Calu3 (cell line): ENCODE measurements around the gene C16orf89. TPM values are rescaled to one million over a fixed set of nuclear protein-coding genes. Genes with fewer than 3 reads are reported as not detected.
"Not testable (repeated sequence)": the region's sequence is repeated elsewhere in the genome, so short reads cannot be mapped to it uniquely, and the experiment has no call there.

ENCODE experiments used
- BruUV-seq: library from RNA; stranded (reverse); fragments of 400-500 nt; replicated peaks from 2 replicates; lab custom pipeline; 2021; lab: Mats Ljungman, UMichigan
- CTCF ChIA-PET: fragments of 300-600 bp; sonication (Branson Sonifier 250); formaldehyde crosslinking; loops from one replicate; lab custom pipeline; 2022; ENCODE audit warnings: antibody characterized with exemption; lab: Charles Lee
- DNase-seq: peaks from one replicate; pipeline ENCODE4 v3.0.0; 2022
- H3K27ac Mint-ChIP-seq: one replicate; pipeline ENCODE4 v1.8.0; 2022; ENCODE audit warnings: mixed read lengths; ENCODE audit not compliant: unreplicated experiment
- H3K27me3 Mint-ChIP-seq: one replicate; pipeline ENCODE4 v1.8.0; 2022; ENCODE audit warnings: mixed read lengths; ENCODE audit not compliant: unreplicated experiment
- H3K36me3 Mint-ChIP-seq: one replicate; pipeline ENCODE4 v1.8.0; 2022; ENCODE audit warnings: mild to moderate bottlenecking, moderate library complexity, mixed read lengths; ENCODE audit not compliant: insufficient read depth, unreplicated experiment
- H3K4me1 Mint-ChIP-seq: one replicate; pipeline ENCODE4 v1.8.0; 2022; ENCODE audit warnings: mild to moderate bottlenecking, low read depth, mixed read lengths; ENCODE audit not compliant: unreplicated experiment
- H3K4me3 Mint-ChIP-seq: one replicate; pipeline ENCODE4 v1.8.0; 2022; ENCODE audit warnings: mild to moderate bottlenecking, low read depth, moderate library complexity, mixed read lengths; ENCODE audit not compliant: unreplicated experiment
- H3K9me3 Mint-ChIP-seq: one replicate; pipeline ENCODE4 v1.8.0; 2022; ENCODE audit warnings: low read depth, mixed read lengths; ENCODE audit not compliant: unreplicated experiment
- intact Hi-C: fragments of 100-400 bp; cut with micrococcal nuclease; formaldehyde crosslinking; loops from one replicate; pipeline ENCODE4 v1.10.0; 2022; ENCODE audit not compliant: unreplicated experiment
- total RNA-seq: library from RNA; stranded (reverse); gene quantifications from 2 replicates; pipeline ENCODE4 v1.2.3, GENCODE V29; 2022

The C16orf89 gene
- total RNA-seq, 1 experiment from 2014 or later: not detected

- Mint-ChIP-seq H3K4me3 (peak within 1 kb of the TSS; percentile 83), H3K36me3 (peaks cover 33% of the 10 kb centered on the region), H3K4me1 (peaks cover 12% of the 10 kb centered on the region), H3K27me3 (peaks cover 24% of the 10 kb centered on the region), H3K27ac (peak within 1 kb of the TSS; percentile 86)
- not testable (repeated sequence) for H3K9me3 Mint-ChIP-seq, BruUV-seq
- intact Hi-C loops: loop anchor here (10.0 kb wide), 1 partner anchor 143 kb away; the partner anchor contains the start of gene SEC14L5
- CTCF ChIA-PET: interaction anchor here (0.6 to 1.4 kb wide), 8 partner anchors 13 to 1546 kb away, joined by 3 to 5 read pairs (median 3); partner anchors contain the start of genes ANKS3, DNAAF8 and MGRN1
- DNase-seq: peak; percentile 99
Measured at GRCh38 chr16:5097470-5098220, 31.9 kb upstream of the C16orf89 start, which contains the start of gene EEF2KMT. Gene EEF2KMT (minus strand): TSS chr16:5097795. CDS start chr16:5097739, 56 bp downstream.

- H3K9me3 Mint-ChIP-seq, CTCF ChIA-PET: not testable (repeated sequence)
- Mint-ChIP-seq H3K27ac (peak overlapping the region; percentile 86), H3K36me3 (peaks cover 38% of the 10 kb centered on the region), H3K4me3 (peak overlapping the region; percentile 83), H3K27me3 (peaks cover 20% of the 10 kb centered on the region), H3K4me1 (peaks cover 13% of the 10 kb centered on the region)
- DNase-seq: peak; percentile 17
- intact Hi-C loops: loop anchor here (10.0 kb wide), 1 partner anchor 142 kb away; the partner anchor contains the start of gene SEC14L5
- BruUV-seq: TSS peak; percentile 64
Measured at GRCh38 chr16:5097061-5097469, 31.3 kb upstream of the C16orf89 start.

DNA sequence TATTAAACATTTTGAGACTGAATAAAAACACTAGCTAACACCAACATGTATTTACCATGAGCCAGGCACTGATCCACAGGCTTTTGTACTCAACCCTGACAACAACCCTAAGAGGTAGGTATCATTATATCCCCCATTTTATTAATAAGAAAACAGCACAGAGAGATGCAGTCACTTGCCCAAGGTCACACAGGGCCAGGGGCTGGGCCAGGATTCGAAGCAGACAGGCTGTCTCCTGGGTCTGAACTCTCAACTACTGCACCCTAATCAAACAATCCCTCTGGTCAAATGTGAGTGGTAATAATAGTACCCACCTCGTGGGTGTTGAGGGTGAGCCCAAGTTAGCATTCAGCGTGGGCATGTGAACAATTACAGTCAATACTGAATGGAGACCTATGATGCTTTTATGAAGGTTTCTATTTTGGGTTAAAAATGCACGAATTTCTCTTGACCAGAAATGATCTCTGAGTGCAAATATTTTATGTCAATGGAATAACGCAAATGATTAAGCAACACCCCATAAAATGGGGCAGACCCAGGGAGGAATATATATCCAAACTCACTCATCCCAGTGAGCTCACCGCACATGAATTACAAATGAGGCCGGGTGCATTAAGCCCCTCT, 30.8 kb upstream of the C16orf89 start:
- DNase-seq, CTCF ChIA-PET, H3K9me3 Mint-ChIP-seq, BruUV-seq: not testable (repeated sequence)
- Mint-ChIP-seq H3K27me3 (peaks cover 15% of the 10 kb centered on the region), H3K4me1 (peaks cover 17% of the 10 kb centered on the region), H3K27ac (peak overlapping the region; percentile 86), H3K36me3 (peaks cover 41% of the 10 kb centered on the region), H3K4me3 (peak overlapping the region; percentile 83)
- intact Hi-C loops: loop anchor here (10.0 kb wide), 1 partner anchor 142 kb away; the partner anchor contains the start of gene SEC14L5

- H3K27ac Mint-ChIP-seq, H3K4me3 Mint-ChIP-seq, CTCF ChIA-PET, DNase-seq, H3K27me3 Mint-ChIP-seq, H3K9me3 Mint-ChIP-seq: not testable (repeated sequence)
- Mint-ChIP-seq H3K36me3 (peaks cover 41% of the 10 kb centered on the region), H3K4me1 (peaks cover 17% of the 10 kb centered on the region)
- intact Hi-C loops: loop anchor here (10.0 kb wide), 1 partner anchor 140 kb away; the partner anchor contains the start of gene SEC14L5
- BruUV-seq: TSS peak; percentile 13
Measured at GRCh38 chr16:5095145-5095830, 29.5 kb upstream of the C16orf89 start.

DNA sequence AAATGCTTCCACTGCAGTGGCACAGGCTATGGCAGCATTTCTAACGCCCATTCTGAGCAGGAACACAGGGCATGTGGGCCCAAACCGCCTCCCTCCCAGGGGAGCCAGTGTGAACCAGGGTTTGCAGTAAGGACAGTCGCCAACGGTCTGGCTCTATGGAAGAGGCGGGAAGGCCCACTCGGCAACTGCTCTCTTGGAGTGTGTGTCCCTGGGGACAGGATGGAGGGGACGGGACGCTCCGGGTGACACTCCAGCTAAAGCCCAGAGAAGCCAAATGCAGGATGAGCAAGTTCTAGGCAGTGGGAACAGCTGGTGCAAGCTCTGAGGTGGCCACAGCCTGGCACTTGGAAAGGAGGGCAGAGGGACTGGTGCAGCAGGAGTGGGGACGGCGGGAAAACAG, 28.0 kb upstream of the C16orf89 start:
- DNase-seq, H3K4me3 Mint-ChIP-seq, H3K27me3 Mint-ChIP-seq, CTCF ChIA-PET, BruUV-seq, H3K9me3 Mint-ChIP-seq, H3K27ac Mint-ChIP-seq: not testable (repeated sequence)
- Mint-ChIP-seq H3K4me1 (peaks cover 17% of the 10 kb centered on the region), H3K36me3 (peaks cover 48% of the 10 kb centered on the region)
- intact Hi-C loops: loop anchor here (10.0 kb wide), 1 partner anchor 139 kb away; the partner anchor contains the start of gene SEC14L5

DNA sequence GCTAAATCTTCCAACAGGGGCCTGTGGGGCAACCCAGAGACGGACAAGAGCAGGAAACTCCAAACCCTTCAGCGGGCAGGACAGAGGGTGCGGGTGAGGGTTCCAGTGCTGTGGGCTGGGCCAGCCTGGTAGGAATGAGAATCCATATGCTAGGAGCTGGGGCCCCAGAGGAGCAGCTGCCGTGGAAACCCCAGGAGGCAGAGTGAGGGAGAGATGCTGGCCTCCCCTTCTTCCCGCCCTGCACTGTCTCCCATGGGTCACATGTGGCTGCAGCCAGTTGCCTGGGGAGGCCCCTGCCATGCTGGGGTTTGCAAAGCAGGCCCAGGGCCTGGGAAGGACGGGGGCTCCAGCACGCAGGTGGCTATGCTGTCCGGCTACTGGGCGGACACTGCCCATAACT, 27.3 kb upstream of the C16orf89 start:
- H3K4me3 Mint-ChIP-seq, H3K27ac Mint-ChIP-seq, BruUV-seq, DNase-seq, H3K27me3 Mint-ChIP-seq, H3K9me3 Mint-ChIP-seq: not testable (repeated sequence)
- CTCF ChIA-PET: interaction anchor here (1.6 kb wide), 1 partner anchor 21 kb away, joined by 4 read pairs; the partner anchor contains the start of gene ALG1
- intact Hi-C loops: loop anchor here (10.0 kb wide), 1 partner anchor 138 kb away; the partner anchor contains the start of gene SEC14L5
- peaks cover 17% of the 10 kb centered on the region for H3K4me1 Mint-ChIP-seq
- peaks cover 47% of the 10 kb centered on the region for H3K36me3 Mint-ChIP-seq

- H3K36me3 Mint-ChIP-seq: peaks cover 45% of the 10 kb centered on the region
- CTCF ChIA-PET, DNase-seq, H3K27me3 Mint-ChIP-seq, H3K4me3 Mint-ChIP-seq, H3K27ac Mint-ChIP-seq, BruUV-seq, H3K4me1 Mint-ChIP-seq, H3K9me3 Mint-ChIP-seq: not testable (repeated sequence)
- intact Hi-C loops: loop anchor here (10.0 kb wide), 1 partner anchor 136 kb away; the partner anchor contains the start of gene SEC14L5
Measured at GRCh38 chr16:5090592-5090991, 24.8 kb upstream of the C16orf89 start.

GRCh38 chr16:5089911-5090555, 24.3 kb upstream of the C16orf89 start:
- H3K27ac Mint-ChIP-seq, H3K9me3 Mint-ChIP-seq, BruUV-seq, H3K4me1 Mint-ChIP-seq, CTCF ChIA-PET, H3K27me3 Mint-ChIP-seq, H3K4me3 Mint-ChIP-seq, DNase-seq: not testable (repeated sequence)
- intact Hi-C loops: loop anchor here (10.0 kb wide), 1 partner anchor 135 kb away; the partner anchor contains the start of gene SEC14L5
- peaks cover 51% of the 10 kb centered on the region for H3K36me3 Mint-ChIP-seq
